ENCODE measurements around the gene TTF1.

Gene TTF1

DNA sequence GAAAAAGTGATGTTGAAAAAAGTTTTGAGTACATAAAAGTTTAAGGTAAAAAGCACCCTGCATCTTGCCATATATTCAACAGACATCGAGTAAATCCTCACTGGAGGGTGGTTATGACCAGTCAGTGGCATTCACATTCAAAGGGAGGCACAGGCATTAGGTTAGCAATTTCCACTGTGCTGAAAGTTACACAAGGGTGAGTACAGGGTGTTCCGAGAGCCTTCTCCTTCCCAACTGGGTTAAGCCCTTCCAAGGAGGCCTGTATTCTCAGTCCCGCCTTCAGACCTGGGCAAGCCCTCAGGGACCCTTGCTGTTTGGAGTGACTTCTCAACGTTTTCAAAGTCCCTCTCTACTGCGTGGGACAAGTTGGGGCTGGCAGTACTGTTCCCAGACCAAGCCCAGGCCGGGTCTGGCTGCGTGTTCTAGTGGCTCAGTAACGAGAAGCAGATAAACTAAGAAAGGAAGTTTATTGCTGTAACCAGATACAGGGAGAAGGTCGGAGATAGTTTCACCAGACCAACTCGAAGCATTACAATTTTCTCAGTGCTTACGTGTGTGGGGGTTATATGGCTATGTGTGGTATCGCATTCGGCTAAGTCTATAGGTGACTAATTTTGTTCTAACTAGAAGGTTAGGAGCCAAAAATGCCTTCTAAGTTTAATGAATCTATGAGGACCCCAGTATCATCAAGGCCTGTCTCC lies 38.9 kb downstream of the TTF1 start:
- no peak for DNase-seq

DNA sequence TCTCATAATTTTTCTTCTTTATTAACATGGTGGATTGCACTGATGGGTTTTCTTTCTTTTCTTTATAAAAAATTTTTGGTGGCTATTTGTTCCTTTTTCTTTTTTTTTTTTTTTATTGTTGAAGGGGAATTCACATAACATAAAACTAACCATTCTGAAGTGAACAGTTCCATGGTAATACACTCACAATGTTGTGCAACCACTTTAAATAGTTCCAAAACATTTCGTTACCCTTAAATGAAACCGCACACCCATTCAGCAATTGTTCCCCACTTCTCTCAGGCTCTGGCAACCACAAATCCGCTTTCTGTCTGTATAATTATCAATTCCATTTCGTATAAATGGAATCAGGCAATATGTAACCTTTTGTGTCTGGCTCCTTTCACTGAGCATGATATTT lies 40.2 kb downstream of the TTF1 start:
- no peak for DNase-seq

DNA sequence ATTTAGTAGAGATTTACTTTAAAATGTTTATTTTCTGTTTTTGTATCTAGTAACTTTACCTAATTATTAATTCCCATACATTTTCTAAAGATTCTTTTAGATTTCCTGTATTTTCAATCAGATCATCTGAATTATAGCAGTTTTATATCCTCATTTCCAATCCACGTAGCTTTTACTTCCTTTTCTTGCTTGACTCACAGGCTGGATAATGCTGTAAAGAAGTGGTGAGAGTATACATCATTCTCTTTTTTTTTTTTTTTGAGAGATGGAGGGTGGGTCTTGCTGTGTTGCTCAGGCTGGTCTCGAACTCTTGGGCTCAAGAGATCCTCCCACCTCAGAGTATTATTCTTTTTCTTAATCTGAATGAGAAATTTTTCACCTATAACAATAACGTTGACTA lies 40.7 kb downstream of the TTF1 start:
- DNase-seq = no peak

DNA sequence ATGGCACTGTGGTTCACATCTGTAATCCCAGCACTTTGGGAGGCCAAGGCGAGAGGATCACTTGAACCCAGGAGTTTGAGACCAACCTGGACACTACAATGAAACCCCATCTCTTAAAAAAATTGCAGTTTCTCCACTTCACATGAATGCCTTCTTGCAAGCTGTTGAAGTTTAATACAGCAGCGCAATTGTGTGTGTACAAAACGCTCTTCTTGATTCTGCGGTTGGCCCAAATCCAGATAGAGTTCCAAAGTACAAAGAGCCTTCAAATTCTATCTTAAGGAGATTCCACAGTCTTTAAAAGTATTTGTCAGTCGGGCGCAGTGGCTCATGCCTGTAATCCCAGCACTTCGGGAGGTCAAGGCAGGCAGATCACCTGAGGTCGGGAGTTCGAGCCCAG lies 42.6 kb downstream of the TTF1 start:
- no peak for DNase-seq

DNA sequence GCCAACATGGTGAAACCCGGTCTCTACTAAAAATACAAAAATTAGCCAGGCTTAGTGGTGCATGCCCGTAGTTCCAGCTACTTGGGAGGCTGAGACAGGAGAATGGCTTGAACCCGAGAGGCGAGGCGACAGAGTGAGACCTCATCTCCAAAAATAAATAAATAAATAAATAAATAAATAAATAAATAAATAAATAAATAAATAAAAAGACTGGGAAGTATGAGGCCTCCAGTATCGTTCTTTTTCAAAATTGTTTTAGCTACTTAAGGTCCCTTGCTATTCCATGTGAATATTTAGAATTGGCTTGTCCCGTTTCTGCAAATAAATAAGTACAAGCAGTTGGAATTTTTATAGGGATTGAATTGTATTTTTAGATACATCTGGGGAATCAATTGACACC lies 48.9 kb downstream of the TTF1 start:
- no peak for DNase-seq

DNA sequence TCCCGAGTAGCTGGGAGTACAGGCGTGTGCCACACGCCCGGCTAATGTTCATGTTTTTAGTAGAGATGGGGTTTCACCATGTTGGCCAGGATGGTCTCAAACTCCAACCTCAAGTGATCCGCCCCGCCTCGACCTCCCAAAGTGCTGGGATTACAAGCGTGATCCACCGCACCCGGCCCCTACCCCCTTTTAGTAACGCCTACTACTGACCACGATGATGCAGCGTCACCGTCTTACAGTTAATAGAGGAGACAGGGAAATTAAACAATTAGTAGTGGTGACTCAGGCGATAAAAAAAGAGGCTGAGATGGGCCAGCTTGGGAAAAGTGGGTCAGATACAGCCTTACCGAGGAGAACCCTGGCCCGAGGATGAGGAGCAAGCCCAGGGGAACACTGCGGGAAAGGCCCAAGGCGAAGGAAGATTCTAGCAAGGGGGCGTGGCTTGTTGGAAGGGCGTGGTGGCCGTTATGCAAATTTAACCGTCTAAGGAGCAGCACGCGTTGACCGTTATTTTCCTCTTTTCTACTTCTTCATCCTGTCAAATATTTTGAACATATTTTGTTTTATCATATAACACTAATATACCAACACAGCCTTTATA lies 50.2 kb downstream of the TTF1 start:
- DNase-seq = no peak

DNA sequence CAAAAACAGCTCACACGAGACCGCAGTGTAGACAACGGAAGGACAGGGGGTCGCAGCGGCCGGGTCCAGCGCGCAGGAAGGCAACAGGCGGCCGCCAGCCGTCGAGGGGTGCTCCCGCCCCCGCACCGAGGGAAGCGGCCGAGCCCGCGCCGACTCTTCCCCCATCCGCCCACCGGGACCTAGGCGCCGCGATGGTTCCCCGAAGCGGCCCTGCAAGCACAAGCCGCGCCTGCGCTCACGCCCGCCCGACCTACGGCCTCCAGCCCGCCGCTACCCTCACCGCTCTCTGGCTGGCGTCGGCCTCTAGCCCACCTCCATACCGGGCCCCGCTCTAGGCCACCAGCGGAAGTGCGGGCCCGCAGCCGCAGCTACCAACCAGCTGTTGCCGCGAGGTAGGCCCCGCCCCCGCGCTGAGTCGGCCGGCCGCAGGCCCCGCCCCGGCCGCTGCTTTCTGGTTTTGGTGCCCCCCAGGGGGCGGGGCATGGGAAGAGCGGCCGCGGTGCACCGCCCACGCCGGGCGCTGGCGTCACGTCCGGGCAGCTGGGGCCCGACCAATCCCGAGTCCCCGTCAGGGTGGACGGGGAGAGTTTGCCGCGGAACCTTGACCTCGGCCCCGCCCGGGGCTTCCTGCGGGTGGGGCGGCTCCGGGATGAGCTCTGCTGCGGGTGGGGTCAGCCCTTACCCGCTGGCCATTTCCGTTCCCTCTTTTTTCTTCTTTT lies 51.8 kb downstream of the TTF1 start, which contains the start of gene SETX:
Gene SETX, minus strand, starts transcription at position 350 of the 719 bp plus-strand sequence. CDS start 5,558 bp downstream, outside the sequence.
- peak; percentile 36 to 99 (median 95) for DNase-seq

DNA sequence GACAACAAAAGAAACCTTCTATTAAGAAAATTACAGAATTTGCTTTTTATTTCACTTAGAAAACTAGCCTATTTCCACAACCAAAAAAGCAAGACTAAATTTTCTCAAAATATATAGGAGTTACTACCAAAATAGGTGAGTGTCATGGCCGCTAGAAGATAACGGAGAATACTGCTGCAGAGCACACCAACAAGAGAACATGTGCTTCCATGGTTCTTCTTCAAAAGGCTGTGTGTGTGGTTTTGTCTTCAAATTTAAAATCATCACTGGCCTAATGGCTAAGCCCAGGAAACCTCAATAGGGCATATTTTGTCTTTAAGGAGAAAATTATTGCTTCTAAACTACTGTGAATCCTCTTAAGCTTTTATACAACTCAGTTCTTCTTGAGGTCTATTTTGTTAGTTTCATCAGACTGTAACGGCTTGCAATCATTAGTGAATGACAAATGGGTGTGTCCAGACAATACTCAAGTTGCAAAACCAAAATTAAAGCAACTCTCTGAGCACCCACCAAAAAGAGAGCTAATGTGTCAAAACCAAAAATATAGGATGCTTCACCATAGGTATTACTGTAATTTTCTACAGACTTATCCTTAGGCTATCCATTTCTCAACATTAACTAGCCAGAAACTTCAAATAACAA lies 55.1 kb downstream of the TTF1 start:
- no peak for DNase-seq

DNA sequence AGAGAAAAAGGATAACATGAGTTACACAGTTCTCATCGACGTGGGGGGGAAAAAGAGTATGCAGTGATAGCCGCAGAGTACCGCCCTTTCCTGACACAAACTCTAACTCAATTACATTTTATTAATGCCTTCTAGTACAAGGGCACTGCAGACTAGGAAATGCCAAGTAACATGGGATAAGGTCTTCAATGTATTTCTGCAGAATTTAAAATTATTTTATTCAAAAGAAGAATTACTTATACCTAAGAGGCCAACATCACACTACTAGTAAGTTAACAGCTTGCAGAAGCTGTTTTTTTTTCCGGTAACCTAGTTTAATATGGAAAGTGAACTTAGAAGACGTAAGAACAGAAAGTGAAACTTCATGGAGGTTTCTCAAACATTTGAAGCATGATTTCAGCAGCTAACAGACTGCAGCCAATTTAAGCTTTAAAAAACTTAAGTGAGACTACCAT lies 55.8 kb downstream of the TTF1 start:
- DNase-seq = no peak

DNA sequence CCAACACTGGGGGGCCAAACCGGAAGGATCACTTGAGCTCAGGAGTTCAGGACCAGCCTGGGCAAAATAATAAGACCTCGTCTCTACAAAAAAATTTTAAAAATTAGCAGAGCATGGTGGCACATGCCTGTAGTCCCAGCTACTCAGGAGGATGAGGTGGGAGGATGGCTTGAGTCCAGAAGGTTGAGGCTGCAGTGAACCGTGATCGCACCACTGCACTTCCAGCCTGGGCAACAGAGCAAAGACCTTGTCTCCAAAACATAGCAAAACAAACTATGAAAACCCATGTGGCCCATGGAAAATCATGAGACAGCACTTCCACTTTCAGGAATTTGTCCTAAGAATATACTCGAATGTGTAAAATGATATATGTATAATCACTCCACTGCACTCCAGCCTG lies 58.0 kb downstream of the TTF1 start:
- DNase-seq = no peak

DNA sequence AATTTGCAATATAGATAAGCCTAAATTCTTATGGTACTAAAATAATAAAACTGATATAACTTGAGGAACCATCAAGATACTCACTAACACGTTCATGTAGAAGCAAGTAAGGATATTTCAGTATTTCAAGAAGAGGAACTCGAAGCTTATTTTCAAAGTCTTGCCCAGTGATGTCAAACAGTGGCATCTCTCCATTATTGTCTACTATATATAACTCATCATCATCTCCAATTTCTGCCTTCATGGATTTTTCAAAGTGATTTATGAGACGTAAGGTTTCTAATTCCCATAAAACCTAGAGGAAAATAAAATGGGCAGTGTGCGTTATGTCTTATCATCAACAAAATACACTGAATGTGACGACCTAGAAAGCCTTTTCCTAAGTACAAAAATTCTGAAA lies 60.5 kb downstream of the TTF1 start:
- no peak for DNase-seq

DNA sequence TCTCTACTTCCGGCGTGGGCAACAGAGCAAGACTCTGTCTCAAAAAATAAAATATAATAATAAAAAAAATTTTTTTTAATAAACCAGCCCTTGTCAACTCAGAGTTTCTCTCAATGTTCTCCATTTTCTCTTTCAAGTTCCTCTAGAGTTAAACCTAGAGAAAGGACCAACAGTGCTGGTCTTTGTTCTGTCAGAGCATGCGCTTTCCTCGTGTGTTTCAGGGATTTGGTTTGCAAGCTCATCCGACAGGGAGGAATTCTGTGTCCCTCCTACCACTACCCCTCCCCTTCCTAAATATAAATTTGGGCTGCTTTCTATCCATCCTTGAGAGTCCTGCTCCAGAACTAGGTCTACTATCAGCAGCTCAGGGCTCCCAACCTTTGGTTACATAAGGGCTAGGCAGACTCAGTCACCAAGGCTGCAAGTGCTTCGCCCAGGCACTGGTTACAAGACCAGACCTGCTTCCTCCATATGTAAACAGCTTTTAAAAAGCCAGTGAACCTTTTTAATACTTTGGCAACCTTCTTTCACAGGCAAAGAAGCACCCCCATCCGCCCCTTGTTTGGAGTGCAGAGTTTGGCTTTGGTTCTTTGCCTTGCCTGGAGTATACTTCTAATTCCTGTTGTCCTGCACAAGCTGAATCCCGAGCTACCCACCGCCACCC lies 65.3 kb downstream of the TTF1 start:
- peak in 25 of 51 donors; percentile 3 to 64 (median 26) for DNase-seq

DNA sequence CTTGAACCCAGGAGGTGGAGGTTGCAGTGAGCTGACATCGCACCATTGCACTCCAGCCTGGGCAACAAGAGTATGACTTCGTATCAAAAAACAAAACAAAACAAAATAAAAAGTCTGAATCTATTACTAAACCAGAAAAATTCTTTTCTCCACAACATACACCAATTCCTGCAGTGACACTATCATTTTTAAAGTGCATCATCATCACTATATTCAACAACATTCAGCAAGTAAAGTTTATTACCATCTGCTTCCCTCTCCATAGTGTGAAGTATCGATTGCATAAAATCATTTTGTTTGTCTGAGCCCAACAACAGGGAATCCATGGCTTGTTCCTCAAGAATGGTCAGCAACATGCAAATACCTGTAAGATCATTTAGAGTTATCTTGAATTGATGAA lies 72.3 kb downstream of the TTF1 start:
- no peak for DNase-seq

DNA sequence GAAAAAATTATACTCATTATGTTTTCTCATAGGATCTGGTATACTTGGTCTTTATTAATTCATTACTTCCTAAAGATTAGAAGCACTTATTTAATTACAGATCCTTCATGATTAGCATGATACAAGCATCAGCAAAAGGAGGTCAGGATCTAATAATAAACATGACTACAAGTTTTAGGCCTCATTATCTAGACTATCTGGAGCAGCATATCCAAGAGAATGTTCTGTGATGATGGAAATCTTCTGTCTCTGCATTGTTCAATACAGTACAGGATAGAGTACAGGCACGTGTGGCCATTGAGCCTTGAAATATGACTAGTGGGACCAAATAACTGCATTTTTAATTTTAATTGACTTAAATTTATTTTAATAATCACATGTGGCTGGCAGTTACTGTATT lies 73.1 kb downstream of the TTF1 start:
- no peak for DNase-seq

DNA sequence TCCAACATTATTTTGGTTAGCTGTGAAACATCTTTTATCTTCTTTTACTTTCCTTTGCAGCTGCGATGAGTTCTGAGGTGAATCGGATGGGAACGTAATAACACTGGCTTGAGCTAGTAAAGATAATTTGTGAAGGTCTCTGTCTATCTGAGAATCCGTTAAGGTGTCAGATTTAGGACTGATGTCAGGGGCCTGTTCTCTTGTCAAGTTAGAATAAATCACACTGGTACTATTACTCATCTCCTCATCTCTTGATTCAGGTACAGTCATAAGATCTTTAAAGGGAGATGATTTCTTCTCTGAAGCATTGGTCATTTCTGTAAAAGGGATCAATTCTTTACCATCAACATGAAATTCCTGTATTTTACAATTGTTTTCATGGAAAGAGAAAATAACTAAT lies 78.1 kb downstream of the TTF1 start:
- no peak for DNase-seq

DNA sequence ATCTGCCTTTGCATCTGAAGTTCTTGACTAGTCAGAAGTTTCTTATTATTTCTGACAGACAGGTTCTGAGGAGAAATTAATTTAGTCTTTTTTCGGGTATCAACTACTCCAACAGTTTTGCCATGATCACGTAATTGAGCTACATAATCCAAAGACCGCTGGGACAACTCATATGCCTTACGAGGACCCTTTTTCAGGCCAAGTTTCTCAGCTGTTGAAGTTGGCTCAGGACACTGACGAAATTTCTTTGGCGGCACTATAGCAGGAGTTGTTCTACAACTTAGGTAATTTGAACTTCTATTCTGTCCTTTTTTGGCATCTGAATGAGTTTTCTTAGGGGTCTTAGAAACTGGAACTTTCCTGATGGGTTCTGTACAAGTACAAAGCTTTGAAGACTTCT lies 79.1 kb downstream of the TTF1 start:
- no peak for DNase-seq
